Skin of body (tissue), 2 donors: ENCODE results near the gene PGAP2. TPM values are rescaled to one million over a fixed set of nuclear protein-coding genes. Genes with fewer than 3 reads are reported as not detected.

Experiments
- DNase-seq: peaks from one replicate; lab custom pipeline; 2025; lab: John Stamatoyannopoulos, UW
- total RNA-seq: library from RNA; depleted of rRNA; stranded (reverse); fragments of >200 nt; gene quantifications from one replicate; pipeline ENCODE4 v1.2.3, GENCODE V29; 2014

Gene PGAP2
- total RNA-seq, 1 donor from 2014 or later = 18.8 TPM

- DNase-seq = no peak
Observed at GRCh38 chr11:3831378-3832239, 23.2 kb downstream of the PGAP2 start.

GRCh38 chr11:3832816-3833215, 24.5 kb downstream of the PGAP2 start:
- no peak for DNase-seq

GRCh38 chr11:3833449-3833848, 25.1 kb downstream of the PGAP2 start:
- DNase-seq = no peak

- DNase-seq = no peak
Observed at GRCh38 chr11:3834349-3834663, 25.9 kb downstream of the PGAP2 start.

GRCh38 chr11:3834664-3835461, 26.5 kb downstream of the PGAP2 start:
- DNase-seq = no peak

- DNase-seq = no peak
Observed at GRCh38 chr11:3835751-3836150, 27.4 kb downstream of the PGAP2 start.

- no peak for DNase-seq
Observed at GRCh38 chr11:3836903-3837302, 28.5 kb downstream of the PGAP2 start.

- DNase-seq = no peak
Observed at GRCh38 chr11:3837793-3838192, 29.4 kb downstream of the PGAP2 start.

- no peak for DNase-seq
Observed at GRCh38 chr11:3838504-3838903, 30.1 kb downstream of the PGAP2 start.

- DNase-seq = no peak
Observed at GRCh38 chr11:3840004-3840869, 31.9 kb downstream of the PGAP2 start.

- DNase-seq = peak; percentile 77
Observed at GRCh38 chr11:3840870-3841425, 32.6 kb downstream of the PGAP2 start, which contains the start of gene RHOG. Gene RHOG (minus strand): TSS chr11:3840959. CDS start chr11:3828138, 12,821 bp downstream.

- DNase-seq = peak; percentile 89
Observed at GRCh38 chr11:3841426-3842350, 33.3 kb downstream of the PGAP2 start.

- DNase-seq = no peak
Observed at GRCh38 chr11:3843326-3843725, 35.0 kb downstream of the PGAP2 start.

GRCh38 chr11:3845246-3845645, 36.9 kb downstream of the PGAP2 start:
- DNase-seq = no peak

GRCh38 chr11:3845670-3846069, 37.3 kb downstream of the PGAP2 start:
- no peak for DNase-seq

- DNase-seq = no peak
Observed at GRCh38 chr11:3849297-3849874, 41.0 kb downstream of the PGAP2 start.

GRCh38 chr11:3853545-3853842, 45.1 kb downstream of the PGAP2 start:
- no peak for DNase-seq

GRCh38 chr11:3853899-3854659, 45.7 kb downstream of the PGAP2 start:
- DNase-seq = no peak

GRCh38 chr11:3854660-3854976, 46.3 kb downstream of the PGAP2 start:
- no peak for DNase-seq
